ENCODE results near the gene RAB15. TPM values are rescaled to one million over a fixed set of nuclear protein-coding genes. Genes with fewer than 3 reads are reported as not detected.

Gene RAB15
- total and polyA plus RNA-seq, 4 donors, result 6.8 to 16.4 (median 14.9) TPM

- ATAC-seq (ENCODE audit: insufficient read depth, low FRiP score) (peak; percentile 98), DNase-seq (peak; percentile 97 to 99 (median 99))
- no peaks in the 10 kb centered on the region for H3K36me3 ChIP-seq (ENCODE audit: control insufficient read depth in 4 of 4, insufficient read depth in 4 of 4, low read length in 4 of 4)
- peak within 1 kb of the TSS; percentile 75 to 90 for H3K9ac ChIP-seq (ENCODE audit: insufficient read depth in 1 of 2, low read length in 2 of 2)
- peak within 1 kb of the TSS; percentile 80 for H3K4me3 ChIP-seq
- TF ChIP-seq, protein P1, sequence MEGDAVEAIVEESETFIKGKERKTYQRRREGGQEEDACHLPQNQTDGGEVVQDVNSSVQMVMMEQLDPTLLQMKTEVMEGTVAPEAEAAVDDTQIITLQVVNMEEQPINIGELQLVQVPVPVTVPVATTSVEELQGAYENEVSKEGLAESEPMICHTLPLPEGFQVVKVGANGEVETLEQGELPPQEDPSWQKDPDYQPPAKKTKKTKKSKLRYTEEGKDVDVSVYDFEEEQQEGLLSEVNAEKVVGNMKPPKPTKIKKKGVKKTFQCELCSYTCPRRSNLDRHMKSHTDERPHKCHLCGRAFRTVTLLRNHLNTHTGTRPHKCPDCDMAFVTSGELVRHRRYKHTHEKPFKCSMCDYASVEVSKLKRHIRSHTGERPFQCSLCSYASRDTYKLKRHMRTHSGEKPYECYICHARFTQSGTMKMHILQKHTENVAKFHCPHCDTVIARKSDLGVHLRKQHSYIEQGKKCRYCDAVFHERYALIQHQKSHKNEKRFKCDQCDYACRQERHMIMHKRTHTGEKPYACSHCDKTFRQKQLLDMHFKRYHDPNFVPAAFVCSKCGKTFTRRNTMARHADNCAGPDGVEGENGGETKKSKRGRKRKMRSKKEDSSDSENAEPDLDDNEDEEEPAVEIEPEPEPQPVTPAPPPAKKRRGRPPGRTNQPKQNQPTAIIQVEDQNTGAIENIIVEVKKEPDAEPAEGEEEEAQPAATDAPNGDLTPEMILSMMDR (IDR thresholded peaks at IDR 0.05; ENCODE audit: control extremely low read depth, extremely low read depth), result peak; percentile 88
- 0% methylated on average over 65 of the region's 65 CpGs for WGBS, 2 donors
- H3K4me1 ChIP-seq (ENCODE audit: control insufficient read depth in 5 of 5, insufficient read depth in 5 of 5, low read length in 5 of 5), result peaks cover 0 to 18% (median 0%) of the 10 kb centered on the region in 5 donors
- no peaks in the 10 kb centered on the region for H3K9me3 ChIP-seq (ENCODE audit: control insufficient read depth in 4 of 4, insufficient read depth in 3 of 4, low read length in 3 of 4)
- peak within 1 kb of the TSS; percentile 58 to 91 for H3K27ac ChIP-seq (ENCODE audit: low read depth in 1 of 2, low read length in 1 of 2)
- peaks cover 0 to 2% (median 0%) of the 10 kb centered on the region in 3 donors for H3K27me3 ChIP-seq (ENCODE audit: control insufficient read depth in 3 of 3, insufficient read depth in 3 of 3, low read length in 2 of 3)
Observed at GRCh38 chr14:64986648-64987437, 14.7 kb upstream of the RAB15 start, which contains the start of gene FNTB. Gene FNTB (plus strand): TSS chr14:64986895. CDS start chr14:64986954, 59 bp downstream.

GRCh38 chr14:64983439-64984310, 11.5 kb upstream of the RAB15 start:
- 6 to 8% methylated on average over 15 of the region's 15 CpGs for WGBS, 2 donors

DNA sequence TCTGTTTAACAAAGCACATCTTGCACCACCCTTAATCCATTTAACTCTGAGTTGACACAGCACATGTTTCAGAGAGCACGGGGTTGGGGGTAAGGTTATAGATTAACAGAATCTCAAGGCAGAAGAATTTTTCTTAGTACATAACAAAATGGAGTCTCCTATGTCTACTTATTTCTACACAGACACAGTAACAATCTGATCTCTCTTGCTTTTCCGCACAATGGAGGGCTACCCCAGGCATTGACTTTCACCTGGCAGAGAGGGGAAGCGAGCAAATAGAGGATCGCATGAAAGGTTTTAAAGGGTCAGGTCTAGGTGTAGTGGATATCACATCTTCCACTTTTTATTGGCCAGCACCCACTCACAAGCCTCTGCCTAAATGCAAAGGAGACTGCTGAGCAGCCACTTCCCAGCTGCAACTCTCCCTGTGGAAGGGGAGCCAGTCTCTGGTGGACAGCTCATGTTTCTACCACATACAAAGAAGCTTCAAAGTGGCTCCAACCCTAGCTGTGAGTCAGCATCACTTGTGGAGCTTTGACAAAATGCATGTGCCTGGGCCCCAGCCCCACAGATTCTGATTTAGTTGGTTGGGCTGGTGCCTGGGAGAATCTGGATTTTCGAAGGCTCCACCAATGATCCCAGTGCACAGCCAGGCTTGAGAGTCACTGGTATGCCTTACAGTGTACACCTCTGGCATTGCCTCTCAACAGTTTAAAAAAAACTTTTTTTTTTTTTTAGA, 7.4 kb upstream of the RAB15 start:
- peaks cover 0 to 2% (median 0%) of the 10 kb centered on the region in 3 donors for H3K27me3 ChIP-seq (ENCODE audit: control insufficient read depth in 3 of 3, insufficient read depth in 3 of 3, low read length in 2 of 3)
- WGBS, 2 donors, result 71 to 83% methylated on average over 5 of the region's 5 CpGs
- ATAC-seq (ENCODE audit: insufficient read depth, low FRiP score) (no peak), DNase-seq (peak in 1 of 3 donors; percentile 25)
- no peak overlapping the region for H3K4me3 ChIP-seq
- H3K9me3 ChIP-seq (ENCODE audit: control insufficient read depth in 4 of 4, insufficient read depth in 3 of 4, low read length in 3 of 4), result peaks cover 0 to 2% (median 0%) of the 10 kb centered on the region in 4 donors
- no peaks in the 10 kb centered on the region for H3K36me3 ChIP-seq (ENCODE audit: control insufficient read depth in 4 of 4, insufficient read depth in 4 of 4, low read length in 4 of 4)
- peak overlapping the region in 1 of 2 donors; percentile 64 for H3K27ac ChIP-seq (ENCODE audit: low read depth in 1 of 2, low read length in 1 of 2)
- no peak overlapping the region for H3K9ac ChIP-seq (ENCODE audit: insufficient read depth in 1 of 2, low read length in 2 of 2)
- TF ChIP-seq, protein P1 (IDR thresholded peaks at IDR 0.05; ENCODE audit: control extremely low read depth, extremely low read depth), result no peak
- H3K4me1 ChIP-seq (ENCODE audit: control insufficient read depth in 5 of 5, insufficient read depth in 5 of 5, low read length in 5 of 5), result peaks cover 0 to 5% (median 0%) of the 10 kb centered on the region in 5 donors

More at GRCh38 chr14:64983439-64984310, 11.5 kb upstream of the RAB15 start:
- ATAC-seq (ENCODE audit: insufficient read depth, low FRiP score) (no peak), DNase-seq (peak; percentile 39 to 83 (median 78))
- no peak overlapping the region for H3K27ac ChIP-seq (ENCODE audit: low read depth in 1 of 2, low read length in 1 of 2)
- peaks cover 0 to 2% (median 0%) of the 10 kb centered on the region in 4 donors for H3K9me3 ChIP-seq (ENCODE audit: control insufficient read depth in 4 of 4, insufficient read depth in 3 of 4, low read length in 3 of 4)
- H3K9ac ChIP-seq (ENCODE audit: insufficient read depth in 1 of 2, low read length in 2 of 2), result peak overlapping the region in 1 of 2 donors; percentile 85
- H3K4me1 ChIP-seq (ENCODE audit: control insufficient read depth in 5 of 5, insufficient read depth in 5 of 5, low read length in 5 of 5), result peaks cover 0 to 18% (median 3%) of the 10 kb centered on the region in 5 donors
- no peaks in the 10 kb centered on the region for H3K36me3 ChIP-seq (ENCODE audit: control insufficient read depth in 4 of 4, insufficient read depth in 4 of 4, low read length in 4 of 4)
- TF ChIP-seq, protein P1 (IDR thresholded peaks at IDR 0.05; ENCODE audit: control extremely low read depth, extremely low read depth), result peak; percentile 41
- no peak overlapping the region for H3K4me3 ChIP-seq
- H3K27me3 ChIP-seq (ENCODE audit: control insufficient read depth in 3 of 3, insufficient read depth in 3 of 3, low read length in 2 of 3), result peaks cover 0 to 2% (median 0%) of the 10 kb centered on the region in 3 donors
